ENCODE results near the gene CTSS. TPM values are rescaled to one million over a fixed set of nuclear protein-coding genes. Genes with fewer than 3 reads are reported as not detected.
"Not testable (repeated sequence)": the region's sequence is repeated elsewhere in the genome, so short reads cannot be mapped to it uniquely, and the experiment has no call there.

Gene CTSS
- total and polyA plus RNA-seq, 7 donors, result 2.4 to 14.5 (median 9.7) TPM

DNA sequence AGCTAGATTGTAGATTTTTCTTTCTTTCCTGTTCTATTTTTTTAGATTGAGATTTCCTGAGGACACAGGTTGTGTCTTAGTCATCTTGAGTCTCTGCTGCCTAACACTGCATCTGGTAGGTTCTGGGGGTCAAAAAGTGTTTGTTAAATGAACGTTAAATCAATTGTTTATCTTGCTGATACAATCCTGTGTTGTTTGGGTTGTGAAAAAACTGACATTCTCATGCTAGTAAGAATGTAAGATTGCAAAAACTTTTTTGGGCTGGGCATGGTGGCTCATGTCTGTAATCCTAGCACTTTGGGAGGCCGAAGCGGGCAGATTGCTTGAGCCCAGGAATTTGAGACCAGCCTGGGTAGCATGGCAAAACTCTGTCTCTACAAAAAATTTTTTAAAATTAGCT is 39.1 kb upstream of the CTSS start:
- Histone ChIP-seq H3K36me3 (ENCODE audit: insufficient read depth in 1 of 2, low read depth in 1 of 2) (peaks cover 0 to 36% of the 10 kb centered on the region in 2 donors), H3K27ac (no peak overlapping the region), H3K4me1 (no peaks in the 10 kb centered on the region), H3K27me3 (ENCODE audit: insufficient read depth in 3 of 3, low read length in 2 of 3) (no peaks in the 10 kb centered on the region), H3K4me3 (no peak overlapping the region), H3K9me3 (no peaks in the 10 kb centered on the region)
- TF ChIP-seq, protein P1, sequence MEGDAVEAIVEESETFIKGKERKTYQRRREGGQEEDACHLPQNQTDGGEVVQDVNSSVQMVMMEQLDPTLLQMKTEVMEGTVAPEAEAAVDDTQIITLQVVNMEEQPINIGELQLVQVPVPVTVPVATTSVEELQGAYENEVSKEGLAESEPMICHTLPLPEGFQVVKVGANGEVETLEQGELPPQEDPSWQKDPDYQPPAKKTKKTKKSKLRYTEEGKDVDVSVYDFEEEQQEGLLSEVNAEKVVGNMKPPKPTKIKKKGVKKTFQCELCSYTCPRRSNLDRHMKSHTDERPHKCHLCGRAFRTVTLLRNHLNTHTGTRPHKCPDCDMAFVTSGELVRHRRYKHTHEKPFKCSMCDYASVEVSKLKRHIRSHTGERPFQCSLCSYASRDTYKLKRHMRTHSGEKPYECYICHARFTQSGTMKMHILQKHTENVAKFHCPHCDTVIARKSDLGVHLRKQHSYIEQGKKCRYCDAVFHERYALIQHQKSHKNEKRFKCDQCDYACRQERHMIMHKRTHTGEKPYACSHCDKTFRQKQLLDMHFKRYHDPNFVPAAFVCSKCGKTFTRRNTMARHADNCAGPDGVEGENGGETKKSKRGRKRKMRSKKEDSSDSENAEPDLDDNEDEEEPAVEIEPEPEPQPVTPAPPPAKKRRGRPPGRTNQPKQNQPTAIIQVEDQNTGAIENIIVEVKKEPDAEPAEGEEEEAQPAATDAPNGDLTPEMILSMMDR (IDR thresholded peaks at IDR 0.05), result no peak
- ATAC-seq (no peak), DNase-seq (no peak)
- 87 to 96% (median 94%) methylated on average over 3 of the region's 3 CpGs for WGBS, 3 donors
- intact Hi-C loops (cut with DNase I), result loop anchor here in 1 of 2 donors (10.0 kb wide), 1 partner anchor 50 kb away; no protein-coding TSS in a partner anchor

DNA sequence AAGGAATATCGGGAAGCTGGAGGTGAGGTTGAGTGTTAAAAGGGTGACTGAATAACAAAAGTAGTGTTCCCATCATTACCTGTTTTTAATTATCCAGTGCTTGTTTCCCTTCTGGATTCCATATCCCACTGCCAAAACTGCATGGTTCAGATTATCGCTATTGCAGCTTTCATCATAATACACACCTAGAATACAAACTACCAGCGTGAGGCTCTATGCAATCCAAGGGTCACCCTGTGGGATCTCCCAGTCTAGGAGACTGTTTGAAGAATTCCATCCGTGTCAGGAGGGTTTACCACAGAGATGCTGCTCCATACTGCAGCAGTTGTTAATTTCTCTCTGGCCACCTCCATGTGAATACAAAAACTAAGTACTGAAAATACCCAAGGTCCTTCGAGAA is 33.5 kb upstream of the CTSS start:
- Histone ChIP-seq H3K4me1 (no peaks in the 10 kb centered on the region), H3K27ac (no peak overlapping the region), H3K4me3 (no peak overlapping the region), H3K27me3 (ENCODE audit: insufficient read depth in 3 of 3, low read length in 2 of 3) (no peaks in the 10 kb centered on the region), H3K36me3 (ENCODE audit: insufficient read depth in 1 of 2, low read depth in 1 of 2) (peaks cover 4 to 82% of the 10 kb centered on the region in 2 donors), H3K9me3 (no peaks in the 10 kb centered on the region)
- TF ChIP-seq, protein P1 (IDR thresholded peaks at IDR 0.05), result no peak
- ATAC-seq (no peak), DNase-seq (no peak)
- WGBS, 3 donors, result 87 to 92% (median 91%) methylated on average over 5 of the region's 5 CpGs
- intact Hi-C loops (cut with DNase I), result no loop called here

DNA sequence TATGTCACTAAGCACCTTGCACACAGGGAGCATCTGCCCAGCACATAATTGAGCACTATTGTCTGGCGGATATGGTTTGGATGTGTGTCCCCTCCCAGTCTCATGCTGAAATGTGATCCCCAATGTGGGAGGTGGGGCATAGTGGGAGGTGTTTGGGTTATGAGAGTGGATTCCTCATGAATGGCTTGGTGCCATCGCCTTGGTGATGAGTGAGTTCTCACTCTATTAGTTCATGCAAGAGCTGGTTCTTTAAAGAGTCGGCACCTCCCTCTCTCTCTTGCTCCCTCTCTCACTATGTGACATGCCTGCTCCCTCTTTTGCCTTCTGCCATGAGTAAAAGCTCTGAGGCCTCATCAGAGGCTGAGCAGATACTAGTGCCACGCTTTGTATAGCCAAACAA is 32.9 kb upstream of the CTSS start:
- no peak overlapping the region for H3K27ac ChIP-seq
- H3K9me3 ChIP-seq, result no peaks in the 10 kb centered on the region
- no peaks in the 10 kb centered on the region for H3K4me1 ChIP-seq
- no peak for DNase-seq
- TF ChIP-seq, protein P1 (IDR thresholded peaks at IDR 0.05), result no peak
- no peaks in the 10 kb centered on the region for H3K27me3 ChIP-seq (ENCODE audit: insufficient read depth in 3 of 3, low read length in 2 of 3)
- WGBS, 3 donors, result 64 to 74% (median 70%) methylated on average over 4 of the region's 4 CpGs
- no peak overlapping the region for H3K4me3 ChIP-seq
- no peak for ATAC-seq
- H3K36me3 ChIP-seq (ENCODE audit: insufficient read depth in 1 of 2, low read depth in 1 of 2), result peaks cover 4 to 76% of the 10 kb centered on the region in 2 donors
- intact Hi-C loops (cut with DNase I), result no loop called here

DNA sequence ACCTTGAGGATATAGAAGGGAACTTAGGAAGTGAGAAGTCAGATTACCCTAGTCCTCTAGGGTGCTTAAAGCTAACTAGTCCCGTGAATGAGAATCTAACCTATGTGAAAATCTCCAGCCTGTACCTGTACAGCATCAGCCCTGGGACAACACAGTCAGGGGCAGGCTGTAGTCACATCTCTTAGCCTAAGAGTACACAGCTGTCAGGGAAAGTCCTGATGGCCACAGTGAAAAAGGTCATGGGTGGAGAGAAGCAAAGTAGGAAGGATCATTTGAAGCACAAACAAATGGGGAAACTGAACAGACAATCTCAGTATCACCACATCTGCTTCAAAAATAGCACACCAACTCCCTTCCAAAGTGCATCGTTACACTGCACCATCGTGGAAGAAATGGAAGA is 30.8 kb upstream of the CTSS start:
- intact Hi-C loops (cut with DNase I), result no loop called here
- WGBS, 3 donors, result 49 to 64% (median 59%) methylated on average over 3 of the region's 3 CpGs
- no peak for DNase-seq
- Histone ChIP-seq H3K27ac (no peak overlapping the region), H3K36me3 (ENCODE audit: insufficient read depth in 1 of 2, low read depth in 1 of 2) (peaks cover 4 to 62% of the 10 kb centered on the region in 2 donors), H3K9me3 (no peaks in the 10 kb centered on the region), H3K27me3 (ENCODE audit: insufficient read depth in 3 of 3, low read length in 2 of 3) (no peaks in the 10 kb centered on the region), H3K4me3 (no peak overlapping the region), H3K4me1 (no peaks in the 10 kb centered on the region)
- no peak for ATAC-seq
- TF ChIP-seq, protein P1 (IDR thresholded peaks at IDR 0.05), result no peak

DNA sequence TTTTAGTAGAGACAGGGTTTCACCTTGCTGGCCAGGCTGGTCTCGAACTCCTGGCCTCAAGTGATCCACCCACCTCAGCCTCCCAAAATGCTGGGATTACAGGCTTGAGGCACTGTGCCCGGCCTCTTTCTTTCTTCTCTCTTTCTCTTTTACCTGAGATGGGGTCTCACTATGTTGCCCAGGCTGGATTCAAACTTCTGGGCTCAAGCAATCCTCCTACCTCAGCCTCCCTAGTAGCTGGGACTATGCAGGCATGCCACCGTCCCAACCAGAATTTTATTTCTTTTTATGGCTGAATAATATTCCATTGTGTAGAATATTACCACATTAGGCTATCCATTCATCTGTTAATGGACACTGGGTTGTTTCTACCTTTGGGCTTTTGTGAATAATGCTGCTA is 28.2 kb upstream of the CTSS start:
- H3K4me3 ChIP-seq; ATAC-seq; DNase-seq; H3K27me3 ChIP-seq (ENCODE audit: insufficient read depth in 3 of 3, low read length in 2 of 3); H3K27ac ChIP-seq; intact Hi-C loops (cut with DNase I); H3K4me1 ChIP-seq; H3K9me3 ChIP-seq: not testable (repeated sequence)
- WGBS, 3 donors, result 93 to 98% (median 95%) methylated on average over 3 of the region's 3 CpGs
- H3K36me3 ChIP-seq (ENCODE audit: insufficient read depth in 1 of 2, low read depth in 1 of 2), result peaks cover 4 to 40% of the 10 kb centered on the region in 2 donors

Data from psoas muscle (tissue), 8 donors.